Measurements from ENCODE around the gene KIFAP3.

GRCh38 chr1:170030212-170030611 is 44.3 kb downstream of the KIFAP3 start:
- TF ChIP-seq CTCF (IDR thresholded peaks at IDR 0.05), result no peak
- TF ChIP-seq ZFX (IDR thresholded peaks at IDR 0.05; ENCODE audit: borderline replicate concordance), result no peak
